Panc1 (cell line): ENCODE results near the gene RIF1. TPM values are rescaled to one million over a fixed set of nuclear protein-coding genes. Genes with fewer than 3 reads are reported as not detected.

ENCODE experiments used
- ATAC-seq: fragments of 200-7000 bp; cut with Tn5 transposase; 2 replicates; pipeline ENCODE4 v1.9.1; 2020; ENCODE audit warnings: mild to moderate bottlenecking, moderate library complexity
- BruUV-seq: library from RNA; stranded (reverse); fragments of 400-500 nt; replicated peaks from 2 replicates; lab custom pipeline; 2021; lab: Mats Ljungman, UMichigan
- CTCF ChIA-PET: fragments of 300-600 bp; sonication (Branson Sonifier 250); formaldehyde crosslinking; loops from one replicate; lab custom pipeline; 2022; ENCODE audit warnings: antibody characterized with exemption; lab: Charles Lee
- POLR2A ChIA-PET: fragments of 300-600 bp; sonication (Branson Sonifier 250); formaldehyde crosslinking; loops from one replicate; lab custom pipeline; 2022; ENCODE audit warnings: antibody characterized with exemption; lab: Charles Lee
- DNase-seq: peaks from one replicate; pipeline ENCODE4 v3.0.0-alpha.2; 2010; ENCODE audit warnings: low read depth, low spot score
- H3K27ac ChIP-seq: 2 replicates; pipeline ENCODE4 v1.5.1; 2011; ENCODE audit warnings: mild to moderate bottlenecking, low read length, inconsistent platforms
- H3K27me3 ChIP-seq: fragments of 200-500 bp; sonication (Bioruptor generic); 2 replicates; pipeline ENCODE4 v1.6.0; 2014; ENCODE audit warnings: low read length, inconsistent platforms; ENCODE audit not compliant: control insufficient read depth, insufficient read depth
- H3K36me3 ChIP-seq: fragments of 200-500 bp; sonication (Bioruptor generic); 2 replicates; pipeline ENCODE4 v1.5.1; 2014; ENCODE audit warnings: inconsistent platforms, mild to moderate bottlenecking, low read length, moderate library complexity; ENCODE audit not compliant: control insufficient read depth, insufficient read depth
- H3K4me1 ChIP-seq: 2 replicates; pipeline ENCODE4 v1.5.1; 2011; ENCODE audit warnings: inconsistent platforms, mild to moderate bottlenecking, low read length, moderate library complexity; ENCODE audit not compliant: control insufficient read depth, insufficient read depth
- H3K4me3 ChIP-seq, 2 experiments: 2 replicates each; pipeline ENCODE4 v1.5.1; 2011 to 2012; ENCODE audit warnings: low read depth in 2 of 2, low read length in 2 of 2, mild to moderate bottlenecking in 2 of 2, inconsistent platforms in 1 of 2, moderate library complexity in 1 of 2
- H3K9me3 ChIP-seq: fragments of 200-500 bp; sonication (Bioruptor generic); 2 replicates; pipeline ENCODE4 v1.5.1; 2014; ENCODE audit warnings: low read depth, mild to moderate bottlenecking, inconsistent platforms, low read length, moderate library complexity; ENCODE audit not compliant: control insufficient read depth, insufficient read depth
- CTCF ChIP-seq: fragments of 450-650 bp; IDR thresholded peaks from 2 replicates; pipeline ENCODE4 v1.5.1; 2017; ENCODE audit warnings: mild to moderate bottlenecking
- POLR2AphosphoS5 ChIP-seq: IDR thresholded peaks from 2 replicates; pipeline ENCODE4 v1.6.1; 2012; ENCODE audit warnings: mild to moderate bottlenecking, low read depth, low read length, moderate library complexity
- REST ChIP-seq, 2 experiments: IDR thresholded peaks; 2 replicates each; pipeline ENCODE4 v1.6.1; 2011 to 2012; ENCODE audit warnings: low read depth in 2 of 2, control low read depth in 1 of 2, low read length in 1 of 2, mild to moderate bottlenecking in 1 of 2, moderate library complexity in 1 of 2; ENCODE audit not compliant: insufficient read depth in 1 of 2
- SIN3A ChIP-seq: IDR thresholded peaks from 2 replicates; pipeline ENCODE4 v1.6.1; 2012; ENCODE audit warnings: low read depth, mild to moderate bottlenecking, low read length, moderate library complexity, borderline replicate concordance; ENCODE audit not compliant: insufficient read depth
- TCF7L2 ChIP-seq: IDR thresholded peaks from 2 replicates; pipeline ENCODE4 v1.6.1; 2011; ENCODE audit warnings: mild to moderate bottlenecking, low read depth, low read length, inconsistent platforms
- in situ Hi-C: cut with HindIII; loops from 2 replicates; pipeline ENCODE4 v1.10.0; 2016; ENCODE audit warnings: low sequenced_read_pairs, low pct_unique_long_range_greater_than_20kb
- intact Hi-C: fragments of 100-400 bp; cut with micrococcal nuclease; formaldehyde crosslinking; loops from one replicate; pipeline ENCODE4 v1.10.0; 2022; ENCODE audit not compliant: unreplicated experiment
- total RNA-seq: library from RNA; stranded (reverse); gene quantifications from one replicate; pipeline ENCODE4 v1.2.1, GENCODE V29; 2021; ENCODE audit not compliant: unreplicated experiment

The RIF1 gene
- total RNA-seq, 1 experiment from 2014 or later: 57.7 TPM

GRCh38 chr2:151437630-151438029 is 27.9 kb downstream of the RIF1 start:
- no peaks in the 10 kb centered on the region for H3K4me1 ChIP-seq
- POLR2A ChIA-PET: no interaction called here
- TF ChIP-seq REST (IDR thresholded peaks at IDR 0.05; ENCODE audit: insufficient read depth in 1 of 2, low read depth in 2 of 2, low read length in 1 of 2): no peak
- TF ChIP-seq CTCF: peak; percentile 75; the same call in 1 of the 2 replicates
- no TSS peak for BruUV-seq
- no peaks in the 10 kb centered on the region for H3K27me3 ChIP-seq
- H3K27ac ChIP-seq: no peak overlapping the region
- H3K4me3 ChIP-seq: no peak overlapping the region
- peaks cover 60% of the 10 kb centered on the region for H3K36me3 ChIP-seq
- DNase-seq: no peak
- CTCF ChIA-PET: no interaction called here
- intact Hi-C loops: no loop called here
- in situ Hi-C loops: no loop called here
- H3K9me3 ChIP-seq: no peaks in the 10 kb centered on the region
- 0 out of 2 replicates have a peak, but pooled peaks have one; percentile 30 for ATAC-seq

GRCh38 chr2:151438506-151438905 is 28.8 kb downstream of the RIF1 start:
- ATAC-seq (no peak), DNase-seq (no peak)
- Histone ChIP-seq H3K27me3 (no peaks in the 10 kb centered on the region), H3K27ac (no peak overlapping the region), H3K4me1 (no peaks in the 10 kb centered on the region), H3K36me3 (peaks cover 60% of the 10 kb centered on the region), H3K4me3 (no peak overlapping the region), H3K9me3 (no peaks in the 10 kb centered on the region)
- TF ChIP-seq SIN3A (no peak), TCF7L2 (no peak), REST (IDR thresholded peaks at IDR 0.05; ENCODE audit: insufficient read depth in 1 of 2, low read depth in 2 of 2, low read length in 1 of 2) (no peak), POLR2AphosphoS5 (no peak), CTCF (no peak)
- no TSS peak for BruUV-seq
- in situ Hi-C loops: no loop called here
- ChIA-PET CTCF (no interaction called here), POLR2A (no interaction called here)
- intact Hi-C loops: no loop called here
